Metanephros (tissue), 2 donors: ENCODE measurements around the gene C1S. TPM values are rescaled to one million over a fixed set of nuclear protein-coding genes. Genes with fewer than 3 reads are reported as not detected.

ENCODE experiments used
- small RNA-seq: library from RNA; depleted of rRNA; stranded (forward); fragments of <200 nt; gene quantifications from one replicate; pipeline ENCODE3, GENCODE V24; 2014; ENCODE audit warnings: low replicate concordance
- total RNA-seq: library from RNA; depleted of rRNA; stranded (reverse); fragments of >200 nt; gene quantifications from one replicate; pipeline ENCODE4 v1.2.3, GENCODE V29; 2014

The C1S gene
- total RNA-seq = 87.9 TPM

DNA sequence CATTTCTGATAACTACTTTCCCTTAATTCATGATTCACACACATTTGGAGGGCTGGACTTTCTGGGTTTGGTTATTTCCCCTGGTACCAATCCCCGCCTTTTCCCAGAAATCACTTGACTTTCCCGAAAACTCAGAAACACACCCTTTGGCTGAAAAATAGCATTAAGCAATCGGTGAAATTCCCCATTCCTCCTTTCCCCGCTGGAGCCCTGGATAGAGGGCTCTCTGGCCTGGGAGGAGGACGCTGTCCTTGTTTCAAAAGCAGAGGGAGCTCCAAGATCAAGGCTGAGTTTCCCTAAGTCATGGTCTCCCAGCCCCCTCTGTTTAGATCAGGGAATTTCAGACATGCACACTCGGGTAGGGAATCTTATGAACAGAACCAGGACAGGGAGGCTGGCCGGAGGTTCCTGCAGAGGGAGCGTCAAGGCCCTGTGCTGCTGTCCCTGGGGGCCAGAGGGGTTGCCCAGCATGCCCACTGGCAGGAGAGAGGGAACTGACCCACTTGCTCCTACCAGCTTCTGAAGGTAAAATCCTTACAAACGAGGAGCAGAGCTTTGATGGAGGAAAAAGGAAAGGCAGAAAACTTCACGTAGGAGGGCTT, at the start of gene C1S:
Gene C1S, plus strand, starts transcription at position 366 of the 602 bp plus-strand sequence. CDS start 1,195 bp downstream, outside the sequence.

DNA sequence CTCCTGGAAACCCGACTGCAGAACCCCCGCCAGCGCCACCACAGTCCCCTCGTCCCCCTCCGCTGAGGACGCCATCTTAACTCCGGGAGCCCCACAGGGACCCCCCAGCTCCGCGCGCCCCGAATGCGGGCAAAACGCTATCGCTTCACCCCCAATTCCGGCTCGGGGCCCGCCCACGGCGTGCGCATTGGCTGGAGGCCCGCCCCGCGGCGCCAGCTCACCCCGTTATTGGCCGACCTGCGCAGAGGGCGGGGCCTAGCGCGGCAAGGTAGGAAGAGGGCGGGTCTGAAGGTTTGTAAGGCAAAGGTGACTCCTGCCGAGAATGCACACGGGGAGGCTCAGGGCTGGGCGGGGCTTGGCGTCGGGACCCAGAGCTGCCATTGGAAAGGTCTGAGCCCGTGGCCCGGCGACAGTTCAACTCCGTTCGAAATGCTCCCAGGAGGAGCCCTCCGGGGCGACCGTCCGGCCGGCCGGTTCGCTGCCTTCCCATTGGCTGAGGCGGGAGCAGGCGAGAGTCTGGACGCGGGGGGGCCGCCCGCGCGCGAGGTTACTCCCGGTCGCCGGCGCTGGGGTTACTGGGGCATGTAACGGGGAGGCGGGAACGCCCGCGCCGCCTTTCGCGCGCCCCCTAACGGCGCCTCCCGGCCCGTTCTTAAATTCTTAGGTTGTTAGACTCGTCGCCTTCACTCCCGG, 42.0 kb upstream of the C1S start, which contains the start of gene LPCAT3:
Gene LPCAT3, minus strand, starts transcription at position 127 of the 693 bp plus-strand sequence. Its CDS starts 52 bp downstream, at position 75.

DNA sequence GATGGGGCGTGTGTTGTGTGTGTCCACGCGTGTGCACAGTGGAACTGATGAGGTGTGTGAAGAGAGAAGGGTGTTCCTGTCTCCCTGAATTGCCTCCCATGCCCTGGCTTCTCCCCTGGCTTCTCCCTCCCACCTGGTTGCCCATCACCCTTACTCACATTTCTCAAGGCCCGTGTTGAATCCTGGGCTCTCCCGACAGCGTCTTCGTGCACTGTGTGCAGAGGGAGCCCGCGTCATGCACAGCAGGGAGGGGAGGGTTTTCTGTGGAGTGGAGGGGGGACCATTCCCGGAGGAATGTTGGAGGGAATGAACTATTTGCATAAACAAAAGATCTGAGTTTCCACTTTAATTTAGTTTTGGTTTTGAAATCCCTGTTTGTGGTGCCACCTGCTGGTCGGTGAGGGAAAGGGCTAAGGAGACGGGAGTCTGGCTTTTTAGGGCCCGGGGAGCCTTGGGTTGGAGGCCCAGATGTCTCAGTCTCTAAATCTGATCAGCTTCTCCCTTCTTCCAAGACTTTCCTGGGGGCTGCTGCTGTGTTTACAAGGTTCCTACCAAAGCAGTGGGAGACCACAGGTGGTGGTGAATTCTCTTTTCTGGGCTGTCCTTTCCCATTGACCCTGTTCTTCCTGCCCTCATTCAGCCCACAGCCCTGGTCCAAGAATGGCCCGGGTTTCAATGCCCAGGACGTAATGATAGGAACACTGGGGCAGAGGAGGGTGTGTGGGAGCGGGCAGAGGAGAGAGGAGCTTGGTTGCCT, 31.9 kb downstream of the C1S start, which contains the start of gene C1R:
Gene C1R, minus strand, starts transcription at position 217 of the 757 bp plus-strand sequence. Its CDS starts 57 bp downstream, at position 160.

DNA sequence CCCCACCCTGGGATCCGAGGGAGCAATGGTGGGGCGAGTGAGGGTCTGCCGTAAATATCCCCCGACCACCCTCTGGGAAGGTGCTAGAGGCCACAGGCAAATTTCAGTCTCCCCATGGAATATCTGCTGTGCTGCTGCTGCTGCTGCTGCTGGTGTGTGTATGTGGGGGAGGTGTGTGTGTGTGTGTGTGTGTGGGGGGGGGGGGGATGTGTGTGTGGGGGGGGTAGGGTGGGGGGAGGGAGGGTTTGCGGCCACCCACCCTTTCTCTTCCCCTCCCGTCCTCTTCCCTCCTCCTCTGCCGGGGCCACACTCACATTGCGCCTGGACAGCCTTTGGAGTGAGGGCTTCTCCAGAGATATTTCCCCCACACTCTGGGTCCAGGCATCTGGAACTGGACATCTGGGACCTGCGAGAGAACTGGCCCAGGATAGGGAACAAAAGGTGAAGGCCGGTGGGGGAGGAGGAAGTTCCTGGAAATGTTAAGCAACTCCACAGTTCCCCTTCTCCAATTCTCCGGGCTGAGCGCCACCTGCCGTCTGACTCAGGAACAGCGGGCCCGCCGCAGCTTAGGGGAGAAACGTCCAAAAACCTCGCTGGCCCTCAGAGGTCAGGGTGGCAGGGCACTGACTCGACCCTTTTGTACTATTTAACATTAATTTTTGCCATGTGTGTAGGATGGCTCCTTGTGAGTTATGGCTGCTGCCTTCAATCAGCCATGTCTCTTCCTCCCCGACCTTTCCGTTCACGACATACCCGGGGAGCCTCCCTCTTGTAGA, 48.5 kb downstream of the C1S start, which contains the start of gene C1RL:
Gene C1RL, minus strand, starts transcription at position 419 of the 776 bp plus-strand sequence. Its CDS starts 34 bp downstream, at position 385.

Small RNAs within 50 kb of the gene (small RNA-seq; reads per million reads assigned to genes)
- gene AC006512.1 (not detected), gene RNU6-485P (not detected)

Other genes starting within 250 kb of the C1S start
- 13.5 TPM for gene GPR162, start 238.9 kb upstream of the C1S start, total RNA-seq
- gene P3H3, start 232.3 kb upstream of the C1S start, total RNA-seq = 29.5 TPM
- 3.7 TPM for gene GNB3, start 219.8 kb upstream of the C1S start, total RNA-seq
- 18.0 TPM for gene CDCA3, start 209.4 kb upstream of the C1S start, total RNA-seq
- gene USP5, start 208.6 kb upstream of the C1S start, total RNA-seq = 49.5 TPM
- gene TPI1, start 193.2 kb upstream of the C1S start, total RNA-seq = 430 TPM
- gene SPSB2, start 187.4 kb upstream of the C1S start, total RNA-seq = 11.3 TPM
- 7.8 TPM for gene LRRC23, start 155.9 kb upstream of the C1S start, total RNA-seq
- 5.7 TPM for gene ENO2, start 146.1 kb upstream of the C1S start, total RNA-seq
- 77.0 TPM for gene ATN1, start 132.8 kb upstream of the C1S start, total RNA-seq
- not detected for gene RNU7-1, start 116.9 kb upstream of the C1S start, total RNA-seq
- gene C12orf57, start 116.7 kb upstream of the C1S start, total RNA-seq = 146 TPM
- 21.1 TPM for gene PTPN6, start 109.4 kb upstream of the C1S start, total RNA-seq
- 186 TPM for gene PHB2, start 90.1 kb upstream of the C1S start, total RNA-seq
- 26.9 TPM for gene EMG1, start 89.8 kb upstream of the C1S start, total RNA-seq
- 32.3 TPM for gene LPCAT3, start 42.2 kb upstream of the C1S start, total RNA-seq
- 108 TPM for gene C1R, start 31.7 kb downstream of the C1S start, total RNA-seq
- 67.3 TPM for gene C1RL, start 48.5 kb downstream of the C1S start, total RNA-seq
- gene RBP5, start 68.2 kb downstream of the C1S start, total RNA-seq = 17.7 TPM
- 76.3 TPM for gene CLSTN3, start 69.7 kb downstream of the C1S start, total RNA-seq
- gene PEX5, start 129.0 kb downstream of the C1S start, total RNA-seq = 39.7 TPM
- not detected for gene ACSM4, start 243.4 kb downstream of the C1S start, total RNA-seq